ENCODE data around the gene DNER.
A peak's percentile ranks its signal among the peaks of the same experiment; 100 is the strongest.

Gene DNER

GRCh38 chr2:229488232-229488631, 226.1 kb downstream of the DNER start:
- no peak for DNase-seq (ENCODE audit: low read depth)

GRCh38 chr2:229486673-229487072, 227.7 kb downstream of the DNER start:
- DNase-seq (ENCODE audit: low read depth) = no peak

DNA sequence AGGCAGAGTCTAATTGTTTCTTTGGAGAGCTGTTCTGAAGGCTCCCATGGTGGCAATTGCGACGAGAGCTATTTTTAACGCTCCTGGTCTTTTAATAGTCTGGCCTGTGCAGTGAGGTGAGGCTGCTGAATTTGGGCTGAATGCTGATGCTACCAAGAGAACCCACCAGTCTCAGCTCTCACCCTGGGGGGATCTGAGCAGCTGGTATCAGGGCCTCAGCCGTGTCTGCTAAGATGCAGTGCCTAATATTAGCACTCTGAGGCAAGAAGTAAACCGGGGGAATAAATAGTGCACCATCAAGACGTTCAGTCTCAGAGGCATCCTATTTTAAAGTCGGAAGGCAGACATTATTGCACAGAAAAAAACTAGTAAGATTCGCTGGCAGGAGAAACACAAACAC, 228.5 kb downstream of the DNER start:
- DNase-seq (ENCODE audit: low read depth) = no peak

DNA sequence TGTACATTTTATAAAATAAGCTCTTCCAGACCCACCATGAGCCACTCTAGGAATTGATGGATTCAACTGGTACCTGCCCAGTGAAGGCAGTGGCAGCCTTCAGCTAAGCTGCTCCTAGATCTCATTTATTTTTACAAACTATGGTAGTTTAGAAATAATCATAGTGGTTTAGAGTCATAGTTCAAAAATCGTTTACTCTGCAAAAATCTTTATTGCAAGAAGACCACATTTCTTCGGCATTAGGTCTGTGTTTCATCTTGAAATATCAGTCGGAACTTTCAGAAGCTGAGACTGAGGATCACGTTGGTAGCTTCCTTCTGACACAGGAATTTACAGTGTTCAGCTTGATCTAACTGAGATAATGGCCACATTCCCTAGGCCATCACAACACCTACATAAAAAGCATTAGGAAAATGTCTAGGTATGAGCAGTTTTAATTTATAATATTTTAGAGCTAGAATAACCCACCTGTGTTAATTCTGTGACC, 237.0 kb downstream of the DNER start:
- no peak for DNase-seq (ENCODE audit: low read depth)

DNA sequence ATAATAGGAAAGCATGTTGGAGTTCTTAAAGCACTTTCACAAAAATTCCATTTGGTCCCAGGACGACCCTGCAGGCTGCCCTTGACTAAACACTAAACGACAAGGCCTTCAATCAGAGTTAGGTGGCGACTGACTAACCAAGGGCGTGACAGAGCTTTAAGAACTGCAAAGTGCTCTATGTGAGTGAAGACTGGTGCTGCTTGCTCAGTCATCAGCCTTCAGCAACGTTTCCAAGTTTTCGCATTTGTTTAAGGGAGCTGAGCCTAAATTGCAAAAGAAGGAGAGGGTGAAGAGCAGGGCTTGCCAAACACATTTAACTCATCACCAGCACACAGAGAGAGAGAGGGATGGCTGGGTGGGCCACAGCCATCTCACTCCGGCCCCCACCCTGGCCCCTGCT, 238.6 kb downstream of the DNER start:
- no peak for DNase-seq (ENCODE audit: low read depth)

DNA sequence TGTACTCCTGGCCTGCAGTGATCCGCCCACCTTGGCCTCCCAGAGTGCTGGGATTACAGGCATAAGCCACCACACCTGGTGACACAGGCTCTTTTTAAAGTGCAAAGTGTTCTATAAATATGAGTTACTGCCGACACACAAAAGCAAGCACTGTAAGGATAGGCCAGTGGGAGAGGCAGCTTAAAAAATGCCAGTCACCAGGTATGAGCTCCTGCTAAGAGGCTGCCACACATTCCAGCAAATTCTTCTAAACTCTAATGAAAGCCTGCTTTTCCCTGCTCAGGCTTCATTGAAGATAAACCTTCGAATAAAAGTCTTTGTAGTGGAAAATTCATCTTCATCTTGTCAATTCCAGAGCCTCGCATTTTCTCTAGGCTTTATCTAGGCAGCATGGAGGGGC, 240.2 kb downstream of the DNER start:
- no peak for DNase-seq (ENCODE audit: low read depth)

DNA sequence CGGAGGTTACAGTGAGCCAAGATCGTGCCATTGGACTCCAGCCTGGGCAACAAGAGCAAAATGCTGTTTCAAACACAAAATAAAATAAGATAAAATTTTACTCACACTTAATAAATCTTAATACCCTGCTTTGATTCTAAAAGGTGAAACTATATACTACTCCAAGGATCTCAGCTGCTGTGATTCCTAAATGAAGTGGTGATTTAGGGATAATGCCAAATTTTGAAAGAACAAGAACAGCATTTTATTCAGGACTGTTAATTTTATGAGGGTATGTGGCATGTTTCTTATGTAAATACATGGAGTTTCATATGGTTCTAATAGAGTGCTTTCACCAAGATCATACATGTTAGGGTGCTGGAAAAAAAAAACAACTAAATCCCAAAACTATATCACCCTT, 243.6 kb downstream of the DNER start:
- no peak for DNase-seq (ENCODE audit: low read depth)

GRCh38 chr2:229467783-229468182, 246.6 kb downstream of the DNER start:
- DNase-seq (ENCODE audit: low read depth) = no peak

GRCh38 chr2:229463841-229464346, 250.5 kb downstream of the DNER start:
- DNase-seq (ENCODE audit: low read depth) = no peak

DNA sequence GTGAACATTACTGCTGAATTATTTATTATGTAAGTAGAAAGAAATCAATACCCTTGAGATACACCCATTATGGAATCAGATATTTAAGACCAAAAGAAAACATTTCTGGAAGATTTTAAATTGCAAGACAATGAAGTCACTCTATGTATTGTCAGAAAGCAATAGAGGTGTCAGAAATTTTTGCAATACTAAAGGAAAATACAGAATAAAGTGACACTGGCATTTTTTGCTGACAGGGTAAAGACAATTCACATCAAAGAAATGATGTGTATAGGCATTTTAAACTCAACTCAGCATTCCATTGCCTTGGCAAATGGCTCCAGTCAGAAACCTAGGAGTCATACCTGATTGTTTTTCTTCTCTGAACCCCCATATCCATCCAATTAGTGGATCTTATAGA, 252.2 kb downstream of the DNER start:
- no peak for DNase-seq (ENCODE audit: low read depth)

DNA sequence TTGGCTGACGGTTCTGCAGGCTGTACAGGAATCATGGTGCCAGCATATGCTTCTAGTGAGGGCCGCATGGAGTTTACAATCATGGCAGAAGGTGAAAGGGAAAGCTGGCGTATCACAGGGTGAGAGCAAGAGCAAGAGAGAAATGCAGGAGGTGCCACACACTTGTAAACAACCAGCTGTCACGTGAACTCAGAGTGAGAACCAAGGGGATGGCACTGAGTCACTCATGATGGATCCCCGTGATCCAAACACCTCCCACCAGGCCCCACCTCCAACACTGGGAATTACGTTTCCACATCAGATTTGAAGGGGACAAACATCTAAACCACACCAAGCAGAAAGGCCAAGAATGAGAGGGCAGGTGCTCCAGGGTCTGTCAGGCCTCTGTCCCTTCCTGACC, 258.3 kb downstream of the DNER start:
- DNase-seq (ENCODE audit: low read depth) = no peak

- DNase-seq (ENCODE audit: low read depth) = peak; percentile 33
Observed at GRCh38 chr2:229454934-229455631, 259.3 kb downstream of the DNER start.

DNA sequence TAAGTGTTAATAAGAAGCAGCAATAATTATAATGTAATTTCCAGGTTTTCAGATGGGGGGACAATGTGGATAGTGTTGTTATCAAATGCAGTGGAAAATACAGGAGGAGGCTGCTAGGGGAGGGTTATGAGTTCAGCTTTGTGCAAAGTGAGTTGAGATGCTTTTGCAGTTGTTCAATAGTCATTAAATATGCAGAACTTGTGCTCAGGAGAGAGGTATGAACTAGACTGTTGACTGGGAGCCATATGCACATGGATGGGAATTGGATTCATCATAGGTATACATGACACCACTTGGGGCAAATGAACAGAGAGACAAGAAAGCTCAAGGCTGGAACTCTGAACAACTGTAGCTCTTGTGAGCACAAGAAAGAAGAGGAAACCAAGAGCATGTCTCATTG, 261.1 kb downstream of the DNER start:
- no peak for DNase-seq (ENCODE audit: low read depth)

GRCh38 chr2:229451852-229452251, 262.5 kb downstream of the DNER start:
- no peak for DNase-seq (ENCODE audit: low read depth)

DNA sequence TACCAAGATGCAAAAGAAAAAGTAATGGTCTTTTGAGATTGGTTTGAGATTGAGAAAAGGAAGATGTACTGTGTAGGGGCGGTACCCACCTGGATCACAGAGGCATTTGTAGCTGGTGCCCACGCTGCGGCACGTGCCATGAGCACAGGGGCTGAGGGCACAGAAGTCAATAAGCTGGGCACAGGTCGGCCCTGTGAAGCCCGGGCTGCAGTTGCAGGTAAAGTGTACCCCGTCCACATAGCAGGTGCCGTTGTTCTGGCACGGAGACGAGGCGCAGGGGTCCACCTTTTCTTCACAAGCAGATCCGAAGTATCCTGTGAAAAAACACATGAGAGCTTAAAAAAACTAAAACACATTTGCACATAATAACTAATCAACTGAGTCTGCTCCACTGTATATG, 267.1 kb downstream of the DNER start:
- DNase-seq (ENCODE audit: low read depth) = no peak

- DNase-seq (ENCODE audit: low read depth) = no peak
Observed at GRCh38 chr2:229446350-229446749, 268.0 kb downstream of the DNER start.

DNA sequence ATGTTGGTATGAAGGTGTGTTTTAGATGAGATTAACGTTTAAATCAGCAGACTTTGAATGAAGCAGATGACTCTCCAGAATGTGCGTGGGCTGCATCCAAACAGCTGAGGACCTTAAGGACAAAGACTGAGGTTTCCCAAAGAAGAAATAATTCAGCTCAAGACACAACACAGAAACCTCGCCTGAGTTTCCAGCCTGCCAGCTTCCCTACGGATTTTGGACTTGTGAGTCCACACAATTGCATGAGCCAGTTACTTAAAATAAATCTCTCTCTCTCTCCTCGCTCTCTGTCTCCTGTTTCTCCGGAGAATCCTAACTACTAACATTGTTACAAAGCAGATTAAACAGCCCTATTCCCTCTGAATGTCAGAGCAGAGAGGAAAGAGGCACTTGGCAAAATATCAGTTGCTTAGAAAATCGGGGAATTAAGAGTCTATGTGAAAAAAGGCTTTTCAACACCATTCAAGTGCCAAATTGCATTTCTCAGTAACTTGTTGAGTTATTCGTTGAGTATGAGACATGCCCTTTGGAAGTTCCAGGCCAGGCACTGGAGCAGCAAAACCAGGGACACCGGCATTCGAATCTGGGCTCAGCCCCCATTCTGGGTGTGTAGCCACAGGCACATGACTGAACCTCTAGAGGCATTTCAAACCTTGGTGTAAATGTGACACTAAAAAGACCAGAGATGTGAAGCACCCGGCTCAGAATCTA, 268.7 kb downstream of the DNER start:
- peak; percentile 10 for DNase-seq (ENCODE audit: low read depth)

DNA sequence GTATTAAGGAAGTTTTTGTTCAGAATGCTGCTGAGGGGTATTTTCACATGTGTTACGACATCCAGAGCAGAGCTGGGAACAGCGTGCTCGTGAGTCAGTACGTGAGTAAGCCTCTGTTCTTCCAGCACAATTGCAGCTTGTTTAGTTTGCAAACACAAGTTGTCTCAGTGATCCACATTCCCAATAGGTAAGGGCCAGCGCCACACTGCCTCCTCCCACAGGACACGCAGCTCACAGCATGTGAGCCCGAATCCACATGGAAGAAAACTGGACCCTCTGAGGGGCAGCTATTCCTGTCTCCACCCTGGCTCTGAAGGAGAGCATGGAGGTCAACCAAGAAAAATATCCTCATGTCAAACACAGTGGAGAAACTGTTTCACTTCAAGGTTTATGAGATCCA, 269.3 kb downstream of the DNER start:
- peak; percentile 76 for DNase-seq (ENCODE audit: low read depth)

- DNase-seq (ENCODE audit: low read depth) = no peak
Observed at GRCh38 chr2:229443546-229444268, 270.6 kb downstream of the DNER start.

DNA sequence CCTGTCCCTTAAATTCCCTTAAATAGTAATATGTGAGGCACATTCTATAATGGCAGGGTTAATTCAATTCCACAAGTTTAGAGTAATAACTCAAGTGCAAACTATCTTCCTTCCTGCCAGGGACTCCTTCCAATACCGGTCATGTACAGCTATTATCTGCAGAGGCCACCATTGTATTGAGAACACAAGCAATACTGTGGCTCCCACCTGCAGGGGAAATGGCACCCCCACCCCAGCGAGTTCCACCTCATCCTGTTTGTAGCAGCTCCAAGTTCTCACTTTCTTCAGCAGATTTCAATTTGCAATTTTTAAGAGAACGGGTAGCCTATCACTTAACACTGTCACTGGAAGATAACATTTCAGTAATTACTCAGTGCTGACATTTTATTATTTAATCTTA, 271.2 kb downstream of the DNER start:
- no peak for DNase-seq (ENCODE audit: low read depth)

- no peak for DNase-seq (ENCODE audit: low read depth)
Observed at GRCh38 chr2:229438430-229439159, 275.8 kb downstream of the DNER start.

- DNase-seq (ENCODE audit: low read depth) = no peak
Observed at GRCh38 chr2:229437467-229437866, 276.9 kb downstream of the DNER start.

Measured in GM04504 (cell line).